Panc1 (cell line): ENCODE results near the gene KANSL2. TPM values are rescaled to one million over a fixed set of nuclear protein-coding genes. Genes with fewer than 3 reads are reported as not detected.

Experiments used
- ATAC-seq: fragments of 200-7000 bp; cut with Tn5 transposase; 2 replicates; pipeline ENCODE4 v1.9.1; 2020; ENCODE audit warnings: mild to moderate bottlenecking, moderate library complexity
- BruUV-seq: library from RNA; stranded (reverse); fragments of 400-500 nt; replicated peaks from 2 replicates; lab custom pipeline; 2021; lab: Mats Ljungman, UMichigan
- CTCF ChIA-PET: fragments of 300-600 bp; sonication (Branson Sonifier 250); formaldehyde crosslinking; loops from one replicate; lab custom pipeline; 2022; ENCODE audit warnings: antibody characterized with exemption; lab: Charles Lee
- POLR2A ChIA-PET: fragments of 300-600 bp; sonication (Branson Sonifier 250); formaldehyde crosslinking; loops from one replicate; lab custom pipeline; 2022; ENCODE audit warnings: antibody characterized with exemption; lab: Charles Lee
- DNase-seq: peaks from one replicate; pipeline ENCODE4 v3.0.0-alpha.2; 2010; ENCODE audit warnings: low read depth, low spot score
- H3K27ac ChIP-seq: 2 replicates; pipeline ENCODE4 v1.5.1; 2011; ENCODE audit warnings: mild to moderate bottlenecking, low read length, inconsistent platforms
- H3K27me3 ChIP-seq: fragments of 200-500 bp; sonication (Bioruptor generic); 2 replicates; pipeline ENCODE4 v1.6.0; 2014; ENCODE audit warnings: low read length, inconsistent platforms; ENCODE audit not compliant: control insufficient read depth, insufficient read depth
- H3K36me3 ChIP-seq: fragments of 200-500 bp; sonication (Bioruptor generic); 2 replicates; pipeline ENCODE4 v1.5.1; 2014; ENCODE audit warnings: inconsistent platforms, mild to moderate bottlenecking, low read length, moderate library complexity; ENCODE audit not compliant: control insufficient read depth, insufficient read depth
- H3K4me1 ChIP-seq: 2 replicates; pipeline ENCODE4 v1.5.1; 2011; ENCODE audit warnings: inconsistent platforms, mild to moderate bottlenecking, low read length, moderate library complexity; ENCODE audit not compliant: control insufficient read depth, insufficient read depth
- H3K4me3 ChIP-seq, 2 experiments: 2 replicates each; pipeline ENCODE4 v1.5.1; 2011 to 2012; ENCODE audit warnings: low read depth in 2 of 2, low read length in 2 of 2, mild to moderate bottlenecking in 2 of 2, inconsistent platforms in 1 of 2, moderate library complexity in 1 of 2
- H3K9me3 ChIP-seq: fragments of 200-500 bp; sonication (Bioruptor generic); 2 replicates; pipeline ENCODE4 v1.5.1; 2014; ENCODE audit warnings: low read depth, mild to moderate bottlenecking, inconsistent platforms, low read length, moderate library complexity; ENCODE audit not compliant: control insufficient read depth, insufficient read depth
- POLR2AphosphoS5 ChIP-seq: IDR thresholded peaks from 2 replicates; pipeline ENCODE4 v1.6.1; 2012; ENCODE audit warnings: mild to moderate bottlenecking, low read depth, low read length, moderate library complexity
- SIN3A ChIP-seq: IDR thresholded peaks from 2 replicates; pipeline ENCODE4 v1.6.1; 2012; ENCODE audit warnings: low read depth, mild to moderate bottlenecking, low read length, moderate library complexity, borderline replicate concordance; ENCODE audit not compliant: insufficient read depth
- TCF7L2 ChIP-seq: IDR thresholded peaks from 2 replicates; pipeline ENCODE4 v1.6.1; 2011; ENCODE audit warnings: mild to moderate bottlenecking, low read depth, low read length, inconsistent platforms
- in situ Hi-C: cut with HindIII; loops from 2 replicates; pipeline ENCODE4 v1.10.0; 2016; ENCODE audit warnings: low sequenced_read_pairs, low pct_unique_long_range_greater_than_20kb
- intact Hi-C: fragments of 100-400 bp; cut with micrococcal nuclease; formaldehyde crosslinking; loops from one replicate; pipeline ENCODE4 v1.10.0; 2022; ENCODE audit not compliant: unreplicated experiment
- total RNA-seq: library from RNA; stranded (reverse); gene quantifications from one replicate; pipeline ENCODE4 v1.2.1, GENCODE V29; 2021; ENCODE audit not compliant: unreplicated experiment
- TF ChIP-seq, protein P1 (sequence below), 2 experiments: IDR thresholded peaks; 2 replicates each; pipeline ENCODE4 v1.6.1; 2011 to 2012; ENCODE audit warnings: low read depth in 2 of 2, control low read depth in 1 of 2, low read length in 1 of 2, mild to moderate bottlenecking in 1 of 2, moderate library complexity in 1 of 2; ENCODE audit not compliant: insufficient read depth in 1 of 2
- TF ChIP-seq, protein P2 (sequence below): fragments of 450-650 bp; IDR thresholded peaks from 2 replicates; pipeline ENCODE4 v1.5.1; 2017; ENCODE audit warnings: mild to moderate bottlenecking

Gene KANSL2
- total RNA-seq, 1 experiment from 2014 or later: 36.9 TPM

DNA sequence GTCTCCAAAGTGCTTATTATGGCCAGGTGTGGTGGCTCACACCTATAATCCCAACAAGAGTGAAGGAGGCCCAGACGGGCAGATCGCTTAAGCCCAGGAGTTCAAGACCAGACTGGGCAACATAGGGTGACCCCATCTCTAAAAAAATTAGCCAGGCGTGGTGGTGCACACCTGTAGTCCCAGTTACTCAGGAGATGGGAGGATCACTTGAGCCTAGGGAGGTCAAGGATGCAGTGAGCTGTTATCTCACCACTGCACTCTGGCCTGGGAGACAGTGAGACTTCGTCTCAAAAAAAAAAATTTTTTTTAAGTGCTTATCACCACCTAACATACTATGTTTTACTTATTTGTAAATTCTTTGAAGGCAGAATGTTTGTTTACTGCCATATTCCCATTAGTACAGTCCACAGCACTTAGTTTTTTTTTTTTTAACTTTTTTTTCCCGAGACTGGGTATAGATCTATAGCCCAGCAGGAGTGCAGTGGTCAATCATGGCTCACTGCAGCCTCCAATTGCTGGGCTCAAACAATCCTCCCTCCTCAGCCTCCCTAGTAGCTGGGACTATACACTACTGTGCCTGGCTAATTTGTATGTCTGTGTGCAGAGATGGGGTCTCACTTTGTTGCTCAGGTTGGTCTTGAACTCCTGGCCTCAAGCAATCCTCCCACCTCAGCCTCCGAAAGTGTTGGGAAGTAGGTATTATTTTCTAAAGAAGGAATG, 4.7 kb upstream of the KANSL2 start:
- BruUV-seq: no TSS peak
- ATAC-seq (no peak), DNase-seq (no peak)
- Histone ChIP-seq H3K27me3 (no peaks in the 10 kb centered on the region), H3K4me1 (no peaks in the 10 kb centered on the region), H3K36me3 (peaks cover 14% of the 10 kb centered on the region; the same call in 1 of the 2 replicates), H3K4me3 (no peak overlapping the region), H3K27ac (no peak overlapping the region), H3K9me3 (no peaks in the 10 kb centered on the region)
- in situ Hi-C loops: no loop called here
- ChIA-PET POLR2A (no interaction called here), CTCF (no interaction called here)
- TF ChIP-seq TCF7L2: no peak
- no peak for TF ChIP-seq POLR2AphosphoS5
- TF ChIP-seq, protein P1, sequence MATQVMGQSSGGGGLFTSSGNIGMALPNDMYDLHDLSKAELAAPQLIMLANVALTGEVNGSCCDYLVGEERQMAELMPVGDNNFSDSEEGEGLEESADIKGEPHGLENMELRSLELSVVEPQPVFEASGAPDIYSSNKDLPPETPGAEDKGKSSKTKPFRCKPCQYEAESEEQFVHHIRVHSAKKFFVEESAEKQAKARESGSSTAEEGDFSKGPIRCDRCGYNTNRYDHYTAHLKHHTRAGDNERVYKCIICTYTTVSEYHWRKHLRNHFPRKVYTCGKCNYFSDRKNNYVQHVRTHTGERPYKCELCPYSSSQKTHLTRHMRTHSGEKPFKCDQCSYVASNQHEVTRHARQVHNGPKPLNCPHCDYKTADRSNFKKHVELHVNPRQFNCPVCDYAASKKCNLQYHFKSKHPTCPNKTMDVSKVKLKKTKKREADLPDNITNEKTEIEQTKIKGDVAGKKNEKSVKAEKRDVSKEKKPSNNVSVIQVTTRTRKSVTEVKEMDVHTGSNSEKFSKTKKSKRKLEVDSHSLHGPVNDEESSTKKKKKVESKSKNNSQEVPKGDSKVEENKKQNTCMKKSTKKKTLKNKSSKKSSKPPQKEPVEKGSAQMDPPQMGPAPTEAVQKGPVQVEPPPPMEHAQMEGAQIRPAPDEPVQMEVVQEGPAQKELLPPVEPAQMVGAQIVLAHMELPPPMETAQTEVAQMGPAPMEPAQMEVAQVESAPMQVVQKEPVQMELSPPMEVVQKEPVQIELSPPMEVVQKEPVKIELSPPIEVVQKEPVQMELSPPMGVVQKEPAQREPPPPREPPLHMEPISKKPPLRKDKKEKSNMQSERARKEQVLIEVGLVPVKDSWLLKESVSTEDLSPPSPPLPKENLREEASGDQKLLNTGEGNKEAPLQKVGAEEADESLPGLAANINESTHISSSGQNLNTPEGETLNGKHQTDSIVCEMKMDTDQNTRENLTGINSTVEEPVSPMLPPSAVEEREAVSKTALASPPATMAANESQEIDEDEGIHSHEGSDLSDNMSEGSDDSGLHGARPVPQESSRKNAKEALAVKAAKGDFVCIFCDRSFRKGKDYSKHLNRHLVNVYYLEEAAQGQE (IDR thresholded peaks at IDR 0.05; ENCODE audit: insufficient read depth in 1 of 2, low read depth in 2 of 2, low read length in 1 of 2): no peak
- TF ChIP-seq SIN3A: no peak
- TF ChIP-seq, protein P2, sequence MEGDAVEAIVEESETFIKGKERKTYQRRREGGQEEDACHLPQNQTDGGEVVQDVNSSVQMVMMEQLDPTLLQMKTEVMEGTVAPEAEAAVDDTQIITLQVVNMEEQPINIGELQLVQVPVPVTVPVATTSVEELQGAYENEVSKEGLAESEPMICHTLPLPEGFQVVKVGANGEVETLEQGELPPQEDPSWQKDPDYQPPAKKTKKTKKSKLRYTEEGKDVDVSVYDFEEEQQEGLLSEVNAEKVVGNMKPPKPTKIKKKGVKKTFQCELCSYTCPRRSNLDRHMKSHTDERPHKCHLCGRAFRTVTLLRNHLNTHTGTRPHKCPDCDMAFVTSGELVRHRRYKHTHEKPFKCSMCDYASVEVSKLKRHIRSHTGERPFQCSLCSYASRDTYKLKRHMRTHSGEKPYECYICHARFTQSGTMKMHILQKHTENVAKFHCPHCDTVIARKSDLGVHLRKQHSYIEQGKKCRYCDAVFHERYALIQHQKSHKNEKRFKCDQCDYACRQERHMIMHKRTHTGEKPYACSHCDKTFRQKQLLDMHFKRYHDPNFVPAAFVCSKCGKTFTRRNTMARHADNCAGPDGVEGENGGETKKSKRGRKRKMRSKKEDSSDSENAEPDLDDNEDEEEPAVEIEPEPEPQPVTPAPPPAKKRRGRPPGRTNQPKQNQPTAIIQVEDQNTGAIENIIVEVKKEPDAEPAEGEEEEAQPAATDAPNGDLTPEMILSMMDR: no peak
- intact Hi-C loops: no loop called here

DNA sequence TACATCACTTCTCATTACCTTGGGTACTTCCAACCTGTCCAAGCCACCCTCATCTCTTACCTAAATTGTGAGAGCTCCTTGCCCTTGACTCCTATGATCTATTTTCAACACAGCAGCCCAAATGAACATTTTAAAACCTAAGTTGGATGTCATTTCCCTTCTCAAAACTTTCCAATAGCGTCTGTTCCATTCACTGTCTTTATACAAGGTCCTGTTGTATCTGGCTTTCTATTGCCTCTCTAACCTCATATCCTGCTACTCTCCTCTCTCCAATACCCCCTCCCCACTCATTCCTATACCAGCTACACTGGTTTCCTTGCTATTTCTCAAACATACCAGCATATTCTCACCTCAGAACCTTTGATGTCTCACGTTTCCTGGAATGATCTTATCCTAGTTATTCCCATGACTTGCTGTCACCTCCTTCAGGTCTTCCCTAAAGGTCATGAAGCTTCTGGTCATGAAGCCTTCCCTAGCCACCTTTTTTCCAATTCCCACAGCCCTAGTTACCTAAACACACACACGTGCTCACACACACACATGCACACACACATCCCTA, 4.1 kb upstream of the KANSL2 start:
- Histone ChIP-seq H3K4me1 (no peaks in the 10 kb centered on the region), H3K9me3 (no peaks in the 10 kb centered on the region), H3K27ac (no peak overlapping the region), H3K36me3 (peaks cover 17% of the 10 kb centered on the region; the same call in 1 of the 2 replicates), H3K27me3 (no peaks in the 10 kb centered on the region), H3K4me3 (no peak overlapping the region)
- no TSS peak for BruUV-seq
- in situ Hi-C loops (no loop called here), intact Hi-C loops (no loop called here)
- TF ChIP-seq, protein P1 (IDR thresholded peaks at IDR 0.05; ENCODE audit: insufficient read depth in 1 of 2, low read depth in 2 of 2, low read length in 1 of 2): no peak
- TF ChIP-seq SIN3A: no peak
- TF ChIP-seq, protein P2: no peak
- no peak for TF ChIP-seq POLR2AphosphoS5
- no peak for TF ChIP-seq TCF7L2
- POLR2A ChIA-PET: no interaction called here
- DNase-seq: no peak
- ATAC-seq: no peak
- CTCF ChIA-PET: no interaction called here
